ENCODE data around the gene SYT2.

The SYT2 gene

GRCh38 chr1:202593845-202594244 lies 116.4 kb downstream of the SYT2 start:
- no peak for ATAC-seq

GRCh38 chr1:202592146-202592545 lies 118.1 kb downstream of the SYT2 start:
- no peak for ATAC-seq
- no peak for TF ChIP-seq ZC3H10 (CRISPR knock-in tag; IDR thresholded peaks at IDR 0.05)

More at GRCh38 chr1:202593845-202594244, 116.4 kb downstream of the SYT2 start:
- TF ChIP-seq TCF4 (CRISPR knock-in tag; IDR thresholded peaks at IDR 0.05; ENCODE audit: borderline replicate concordance) (no peak), ARNTL (CRISPR knock-in tag; IDR thresholded peaks at IDR 0.05; ENCODE audit: borderline replicate concordance, low read depth) (no peak), ZNF70 (CRISPR knock-in tag; IDR thresholded peaks at IDR 0.05) (no peak), GLIS3 (CRISPR knock-in tag; IDR thresholded peaks at IDR 0.05) (no peak), ZNF8 (CRISPR knock-in tag; IDR thresholded peaks at IDR 0.05) (no peak), ZC3H10 (CRISPR knock-in tag; IDR thresholded peaks at IDR 0.05) (no peak), PPARA (CRISPR knock-in tag; IDR thresholded peaks at IDR 0.05; ENCODE audit: borderline replicate concordance) (no peak), SNAI2 (CRISPR knock-in tag; IDR thresholded peaks at IDR 0.05) (no peak), ISL1 (CRISPR knock-in tag; IDR thresholded peaks at IDR 0.05) (no peak), ESRRG (CRISPR knock-in tag; IDR thresholded peaks at IDR 0.05) (no peak)
- TF ChIP-seq, protein P1, sequence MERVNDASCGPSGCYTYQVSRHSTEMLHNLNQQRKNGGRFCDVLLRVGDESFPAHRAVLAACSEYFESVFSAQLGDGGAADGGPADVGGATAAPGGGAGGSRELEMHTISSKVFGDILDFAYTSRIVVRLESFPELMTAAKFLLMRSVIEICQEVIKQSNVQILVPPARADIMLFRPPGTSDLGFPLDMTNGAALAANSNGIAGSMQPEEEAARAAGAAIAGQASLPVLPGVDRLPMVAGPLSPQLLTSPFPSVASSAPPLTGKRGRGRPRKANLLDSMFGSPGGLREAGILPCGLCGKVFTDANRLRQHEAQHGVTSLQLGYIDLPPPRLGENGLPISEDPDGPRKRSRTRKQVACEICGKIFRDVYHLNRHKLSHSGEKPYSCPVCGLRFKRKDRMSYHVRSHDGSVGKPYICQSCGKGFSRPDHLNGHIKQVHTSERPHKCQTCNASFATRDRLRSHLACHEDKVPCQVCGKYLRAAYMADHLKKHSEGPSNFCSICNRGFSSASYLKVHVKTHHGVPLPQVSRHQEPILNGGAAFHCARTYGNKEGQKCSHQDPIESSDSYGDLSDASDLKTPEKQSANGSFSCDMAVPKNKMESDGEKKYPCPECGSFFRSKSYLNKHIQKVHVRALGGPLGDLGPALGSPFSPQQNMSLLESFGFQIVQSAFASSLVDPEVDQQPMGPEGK (CRISPR knock-in tag; IDR thresholded peaks at IDR 0.05; ENCODE audit: borderline replicate concordance) = no peak
- TF ChIP-seq, protein P2, sequence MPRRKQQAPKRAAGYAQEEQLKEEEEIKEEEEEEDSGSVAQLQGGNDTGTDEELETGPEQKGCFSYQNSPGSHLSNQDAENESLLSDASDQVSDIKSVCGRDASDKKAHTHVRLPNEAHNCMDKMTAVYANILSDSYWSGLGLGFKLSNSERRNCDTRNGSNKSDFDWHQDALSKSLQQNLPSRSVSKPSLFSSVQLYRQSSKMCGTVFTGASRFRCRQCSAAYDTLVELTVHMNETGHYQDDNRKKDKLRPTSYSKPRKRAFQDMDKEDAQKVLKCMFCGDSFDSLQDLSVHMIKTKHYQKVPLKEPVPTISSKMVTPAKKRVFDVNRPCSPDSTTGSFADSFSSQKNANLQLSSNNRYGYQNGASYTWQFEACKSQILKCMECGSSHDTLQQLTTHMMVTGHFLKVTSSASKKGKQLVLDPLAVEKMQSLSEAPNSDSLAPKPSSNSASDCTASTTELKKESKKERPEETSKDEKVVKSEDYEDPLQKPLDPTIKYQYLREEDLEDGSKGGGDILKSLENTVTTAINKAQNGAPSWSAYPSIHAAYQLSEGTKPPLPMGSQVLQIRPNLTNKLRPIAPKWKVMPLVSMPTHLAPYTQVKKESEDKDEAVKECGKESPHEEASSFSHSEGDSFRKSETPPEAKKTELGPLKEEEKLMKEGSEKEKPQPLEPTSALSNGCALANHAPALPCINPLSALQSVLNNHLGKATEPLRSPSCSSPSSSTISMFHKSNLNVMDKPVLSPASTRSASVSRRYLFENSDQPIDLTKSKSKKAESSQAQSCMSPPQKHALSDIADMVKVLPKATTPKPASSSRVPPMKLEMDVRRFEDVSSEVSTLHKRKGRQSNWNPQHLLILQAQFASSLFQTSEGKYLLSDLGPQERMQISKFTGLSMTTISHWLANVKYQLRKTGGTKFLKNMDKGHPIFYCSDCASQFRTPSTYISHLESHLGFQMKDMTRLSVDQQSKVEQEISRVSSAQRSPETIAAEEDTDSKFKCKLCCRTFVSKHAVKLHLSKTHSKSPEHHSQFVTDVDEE (CRISPR knock-in tag; IDR thresholded peaks at IDR 0.05) = no peak

- TF ChIP-seq ZFP3 (CRISPR knock-in tag; IDR thresholded peaks at IDR 0.05) (no peak), GLIS3 (CRISPR knock-in tag; IDR thresholded peaks at IDR 0.05) (no peak), ZNF70 (CRISPR knock-in tag; IDR thresholded peaks at IDR 0.05) (no peak), ISL1 (CRISPR knock-in tag; IDR thresholded peaks at IDR 0.05) (no peak), OSR1 (CRISPR knock-in tag; IDR thresholded peaks at IDR 0.05) (no peak), RARB (CRISPR knock-in tag; IDR thresholded peaks at IDR 0.05) (no peak), CREB5 (CRISPR knock-in tag; IDR thresholded peaks at IDR 0.05; ENCODE audit: low read depth) (no peak)
- TF ChIP-seq, protein P3, sequence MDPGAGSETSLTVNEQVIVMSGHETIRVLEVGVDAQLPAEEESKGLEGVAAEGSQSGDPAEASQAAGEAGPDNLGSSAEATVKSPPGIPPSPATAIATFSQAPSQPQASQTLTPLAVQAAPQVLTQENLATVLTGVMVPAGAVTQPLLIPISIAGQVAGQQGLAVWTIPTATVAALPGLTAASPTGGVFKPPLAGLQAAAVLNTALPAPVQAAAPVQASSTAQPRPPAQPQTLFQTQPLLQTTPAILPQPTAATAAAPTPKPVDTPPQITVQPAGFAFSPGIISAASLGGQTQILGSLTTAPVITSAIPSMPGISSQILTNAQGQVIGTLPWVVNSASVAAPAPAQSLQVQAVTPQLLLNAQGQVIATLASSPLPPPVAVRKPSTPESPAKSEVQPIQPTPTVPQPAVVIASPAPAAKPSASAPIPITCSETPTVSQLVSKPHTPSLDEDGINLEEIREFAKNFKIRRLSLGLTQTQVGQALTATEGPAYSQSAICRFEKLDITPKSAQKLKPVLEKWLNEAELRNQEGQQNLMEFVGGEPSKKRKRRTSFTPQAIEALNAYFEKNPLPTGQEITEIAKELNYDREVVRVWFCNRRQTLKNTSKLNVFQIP (CRISPR knock-in tag; IDR thresholded peaks at IDR 0.05; ENCODE audit: borderline replicate concordance, low read depth) = no peak
- ATAC-seq = no peak
Observed at GRCh38 chr1:202591515-202591914, 118.7 kb downstream of the SYT2 start.

DNA sequence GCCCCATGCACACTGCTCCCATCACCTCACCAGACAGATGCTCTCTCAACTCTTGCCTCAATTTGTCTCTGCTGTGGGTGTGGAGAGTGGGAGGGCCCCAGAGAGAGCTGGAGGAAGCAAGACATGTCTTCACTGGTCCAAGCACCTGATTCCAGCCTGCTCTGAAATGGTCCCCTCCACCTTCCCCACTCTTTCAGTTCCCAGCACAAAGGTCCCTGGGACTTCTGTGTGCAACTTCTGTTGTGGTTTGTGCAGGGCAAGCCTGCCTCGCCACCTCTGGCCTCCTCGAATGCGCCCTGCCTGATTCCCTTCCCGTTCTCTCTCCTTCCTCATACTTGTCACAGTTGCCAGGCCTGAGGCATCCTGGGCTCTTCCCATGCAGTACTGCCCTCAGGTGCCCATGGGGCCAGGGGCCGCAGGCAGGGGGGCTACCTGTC lies 119.3 kb downstream of the SYT2 start:
- TF ChIP-seq CREB5 (CRISPR knock-in tag; IDR thresholded peaks at IDR 0.05; ENCODE audit: low read depth) = no peak
- no peak for TF ChIP-seq ARNTL (CRISPR knock-in tag; IDR thresholded peaks at IDR 0.05; ENCODE audit: borderline replicate concordance, low read depth)
- TF ChIP-seq OSR1 (CRISPR knock-in tag; IDR thresholded peaks at IDR 0.05) = no peak
- no peak for TF ChIP-seq ISL1 (CRISPR knock-in tag; IDR thresholded peaks at IDR 0.05)
- TF ChIP-seq, protein P2 (CRISPR knock-in tag; IDR thresholded peaks at IDR 0.05) = no peak
- no peak for TF ChIP-seq RARB (CRISPR knock-in tag; IDR thresholded peaks at IDR 0.05)
- no peak for ATAC-seq

Data from SK-N-SH treated with all-trans-retinoic acid at 6 μM for 48 hours (cell line).